Measurements from ENCODE around the gene UMPS. TPM values are rescaled to one million over a fixed set of nuclear protein-coding genes. Genes with fewer than 3 reads are reported as not detected.

The UMPS gene
- total RNA-seq: 10 to 100 TPM; 53.9 to 60.8 TPM
- 30.3 TPM for polyA plus RNA-seq (2013, experiment 1 of 2)
- 25.0 TPM for polyA plus RNA-seq (2013, experiment 2 of 2)
- long read RNA-seq, experiment 1, full-length matches to known transcripts: 12 of 18 reads
- long read RNA-seq, experiment 1, partial matches to known transcripts: 2 of 18 reads
- long read RNA-seq, experiment 1, other reads (novel, unspliced or antisense): 4 of 18 reads
- long read RNA-seq, experiment 2, full-length matches to known transcripts: 64 of 73 reads
- long read RNA-seq, experiment 2, partial matches to known transcripts: 5 of 73 reads
- long read RNA-seq, experiment 2, other reads (novel, unspliced or antisense): 4 of 73 reads
- long read RNA-seq, experiment 3, full-length matches to known transcripts: 195 of 203 reads
- long read RNA-seq, experiment 3, partial matches to known transcripts: 3 of 203 reads
- long read RNA-seq, experiment 3, other reads (novel, unspliced or antisense): 5 of 203 reads
- long read RNA-seq, experiment 4, full-length matches to known transcripts: 99 of 131 reads
- long read RNA-seq, experiment 4, partial matches to known transcripts: 26 of 131 reads
- long read RNA-seq, experiment 4, other reads (novel, unspliced or antisense): 6 of 131 reads

DNA sequence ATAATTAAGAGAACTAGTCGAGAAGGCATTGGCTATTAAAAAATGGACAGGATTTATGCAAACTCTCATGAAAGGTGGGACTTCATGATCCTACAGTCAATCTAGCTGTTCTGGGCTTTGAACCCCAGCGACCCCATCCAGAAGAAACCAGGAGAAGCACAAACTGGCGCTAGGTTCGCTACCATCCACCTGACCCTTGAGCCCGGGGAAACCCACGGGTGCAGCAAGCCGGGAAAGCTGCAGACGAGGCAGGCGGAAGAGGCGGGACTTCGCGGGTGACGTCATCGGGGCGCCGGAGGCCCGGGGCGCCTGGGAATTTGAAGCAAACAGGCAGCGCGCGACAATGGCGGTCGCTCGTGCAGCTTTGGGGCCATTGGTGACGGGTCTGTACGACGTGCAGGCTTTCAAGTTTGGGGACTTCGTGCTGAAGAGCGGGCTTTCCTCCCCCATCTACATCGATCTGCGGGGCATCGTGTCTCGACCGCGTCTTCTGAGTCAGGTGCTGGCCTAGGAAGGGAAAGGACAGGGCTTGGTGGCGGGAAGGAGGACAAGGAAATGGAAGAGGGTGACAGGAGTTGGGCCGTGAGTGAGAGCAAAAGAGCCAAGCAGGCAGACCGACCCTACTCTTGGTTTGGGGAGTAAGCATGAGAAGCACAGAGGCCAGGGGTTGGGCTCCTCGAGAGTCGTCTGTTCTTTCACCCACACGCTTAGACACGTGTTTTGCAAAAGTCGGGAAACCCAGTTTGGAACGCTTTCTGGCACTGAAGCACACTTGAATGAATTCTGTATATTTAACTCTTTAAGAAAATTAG, at the start of gene UMPS:
TSS of gene UMPS (plus strand) at position 324 of the 812 bp plus-strand sequence. CDS start at position 344, 20 bp downstream.
- H3K4me3 ChIP-seq (ENCODE audit: low read length): peak within 1 kb of the TSS; percentile 98
- Mint-ChIP-seq H3K4me1 (peaks cover 13% of the 10 kb centered on the region), H3K27me3 (ENCODE audit: insufficient read depth) (peaks cover 17% of the 10 kb centered on the region), H3K27ac (peak within 1 kb of the TSS; percentile 100), H3K36me3 (ENCODE audit: low read depth) (peaks cover 5% of the 10 kb centered on the region), H3K4me3 (peak within 1 kb of the TSS; percentile 100), H3K9me3 (no peaks in the 10 kb centered on the region)
- H3K4me1 ChIP-seq (ENCODE audit: control insufficient read depth, insufficient read depth, low read length): no peaks in the 10 kb centered on the region
- peak within 1 kb of the TSS; percentile 88 for H3K9ac ChIP-seq (ENCODE audit: extremely low read depth, low read length, poor library complexity, severe bottlenecking)
- H3K27ac ChIP-seq (ENCODE audit: low read depth, low read length): peak within 1 kb of the TSS; percentile 81
- WGBS, 2 experiments (ENCODE audit: insufficient coverage in 1 of 2, insufficient read length in 1 of 2): 1 to 5% methylated on average over 14 to 44 of the region's 44 CpGs
- H3K36me3 ChIP-seq (ENCODE audit: control insufficient read depth, insufficient read depth, low read length): peaks cover 24% of the 10 kb centered on the region
- DNase-seq: peak; percentile 95
- peaks cover 43% of the 10 kb centered on the region for H3K27me3 ChIP-seq (ENCODE audit: control insufficient read depth, insufficient read depth, low read length, poor library complexity, severe bottlenecking)
- H3K9me3 ChIP-seq (ENCODE audit: control insufficient read depth, low read length): no peaks in the 10 kb centered on the region
- TF ChIP-seq, protein P1, sequence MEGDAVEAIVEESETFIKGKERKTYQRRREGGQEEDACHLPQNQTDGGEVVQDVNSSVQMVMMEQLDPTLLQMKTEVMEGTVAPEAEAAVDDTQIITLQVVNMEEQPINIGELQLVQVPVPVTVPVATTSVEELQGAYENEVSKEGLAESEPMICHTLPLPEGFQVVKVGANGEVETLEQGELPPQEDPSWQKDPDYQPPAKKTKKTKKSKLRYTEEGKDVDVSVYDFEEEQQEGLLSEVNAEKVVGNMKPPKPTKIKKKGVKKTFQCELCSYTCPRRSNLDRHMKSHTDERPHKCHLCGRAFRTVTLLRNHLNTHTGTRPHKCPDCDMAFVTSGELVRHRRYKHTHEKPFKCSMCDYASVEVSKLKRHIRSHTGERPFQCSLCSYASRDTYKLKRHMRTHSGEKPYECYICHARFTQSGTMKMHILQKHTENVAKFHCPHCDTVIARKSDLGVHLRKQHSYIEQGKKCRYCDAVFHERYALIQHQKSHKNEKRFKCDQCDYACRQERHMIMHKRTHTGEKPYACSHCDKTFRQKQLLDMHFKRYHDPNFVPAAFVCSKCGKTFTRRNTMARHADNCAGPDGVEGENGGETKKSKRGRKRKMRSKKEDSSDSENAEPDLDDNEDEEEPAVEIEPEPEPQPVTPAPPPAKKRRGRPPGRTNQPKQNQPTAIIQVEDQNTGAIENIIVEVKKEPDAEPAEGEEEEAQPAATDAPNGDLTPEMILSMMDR (conservative IDR thresholded peaks at IDR 0.05): no peak

DNA sequence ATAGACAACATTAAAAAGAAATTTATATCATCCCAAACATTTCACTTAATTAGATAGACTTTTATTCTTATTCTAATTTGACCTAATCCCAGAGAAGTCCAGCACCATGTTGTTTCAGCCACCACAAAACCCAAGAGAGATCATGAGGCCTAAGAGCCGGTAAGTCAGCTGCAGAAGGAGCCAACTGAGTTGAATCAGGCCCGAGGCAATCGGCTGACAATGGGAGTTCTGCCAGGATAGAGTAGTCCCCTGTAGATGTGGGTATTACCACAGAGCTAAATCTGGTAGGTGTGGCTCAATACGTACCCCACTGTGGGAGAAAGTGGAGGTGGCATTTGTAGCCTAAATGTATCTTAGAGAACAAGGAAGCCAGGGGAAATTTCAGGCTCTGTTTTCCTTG, 49.7 kb upstream of the UMPS start:
- H3K27me3 ChIP-seq (ENCODE audit: control insufficient read depth, insufficient read depth, low read length, poor library complexity, severe bottlenecking): no peaks in the 10 kb centered on the region
- H3K9me3 ChIP-seq (ENCODE audit: control insufficient read depth, low read length): no peaks in the 10 kb centered on the region
- no peak for DNase-seq
- WGBS, 2 experiments (ENCODE audit: insufficient coverage in 1 of 2, insufficient read length in 1 of 2): 95 to 100% methylated on average over 3 to 4 of the region's 4 CpGs
- peaks cover 3% of the 10 kb centered on the region for H3K36me3 ChIP-seq (ENCODE audit: control insufficient read depth, insufficient read depth, low read length)
- Mint-ChIP-seq H3K27ac (no peak overlapping the region), H3K36me3 (ENCODE audit: low read depth) (no peaks in the 10 kb centered on the region), H3K4me3 (no peak overlapping the region), H3K27me3 (ENCODE audit: insufficient read depth) (no peaks in the 10 kb centered on the region), H3K9me3 (no peaks in the 10 kb centered on the region), H3K4me1 (no peaks in the 10 kb centered on the region)
- no peak overlapping the region for H3K9ac ChIP-seq (ENCODE audit: extremely low read depth, low read length, poor library complexity, severe bottlenecking)
- H3K4me3 ChIP-seq (ENCODE audit: low read length): no peak overlapping the region
- H3K27ac ChIP-seq (ENCODE audit: low read depth, low read length): no peak overlapping the region
- TF ChIP-seq, protein P1 (conservative IDR thresholded peaks at IDR 0.05): no peak
- no peaks in the 10 kb centered on the region for H3K4me1 ChIP-seq (ENCODE audit: control insufficient read depth, insufficient read depth, low read length)

DNA sequence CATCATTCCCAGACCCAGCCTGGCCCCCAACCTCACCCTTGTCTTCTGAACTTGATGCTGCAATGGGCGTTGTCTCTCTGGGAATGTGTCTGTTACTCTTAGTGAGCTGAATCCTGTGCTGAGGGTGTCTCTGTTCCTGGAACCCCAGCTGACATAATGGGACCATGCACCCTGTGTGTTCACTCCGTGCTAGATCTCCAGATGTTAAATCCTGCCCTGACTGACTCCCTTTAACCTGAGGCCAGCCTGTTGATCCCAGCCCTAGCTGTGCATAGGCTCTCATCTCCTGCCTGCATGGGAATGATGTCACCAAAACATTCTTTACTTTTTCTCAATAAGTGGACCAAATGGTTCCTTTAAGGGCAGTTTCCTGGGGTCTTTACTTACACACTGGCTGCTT, 48.0 kb upstream of the UMPS start:
- Histone ChIP-seq H3K9me3 (ENCODE audit: control insufficient read depth, low read length) (no peaks in the 10 kb centered on the region), H3K4me1 (ENCODE audit: control insufficient read depth, insufficient read depth, low read length) (no peaks in the 10 kb centered on the region), H3K4me3 (ENCODE audit: low read length) (no peak overlapping the region), H3K36me3 (ENCODE audit: control insufficient read depth, insufficient read depth, low read length) (peaks cover 3% of the 10 kb centered on the region), H3K9ac (ENCODE audit: extremely low read depth, low read length, poor library complexity, severe bottlenecking) (no peak overlapping the region), H3K27ac (ENCODE audit: low read depth, low read length) (no peak overlapping the region), H3K27me3 (ENCODE audit: control insufficient read depth, insufficient read depth, low read length, poor library complexity, severe bottlenecking) (no peaks in the 10 kb centered on the region)
- DNase-seq: no peak
- Mint-ChIP-seq H3K4me1 (no peaks in the 10 kb centered on the region), H3K36me3 (ENCODE audit: low read depth) (no peaks in the 10 kb centered on the region), H3K4me3 (no peak overlapping the region), H3K27ac (no peak overlapping the region), H3K9me3 (no peaks in the 10 kb centered on the region), H3K27me3 (ENCODE audit: insufficient read depth) (no peaks in the 10 kb centered on the region)
- TF ChIP-seq, protein P1 (conservative IDR thresholded peaks at IDR 0.05): no peak
- 82 to 100% methylated on average over 2 of the region's 2 CpGs for WGBS, 2 experiments (ENCODE audit: insufficient coverage in 1 of 2, insufficient read length in 1 of 2)

All from endodermal cell (in vitro differentiated cells).